AG04450 (cell line): ENCODE measurements around the gene DIP2C. TPM values are rescaled to one million over a fixed set of nuclear protein-coding genes. Genes with fewer than 3 reads are reported as not detected.

ENCODE experiments used
- CTCF ChIA-PET: fragments of 300-600, 350-600 bp; formaldehyde crosslinking; extraction: SDS; loops from one replicate; lab custom pipeline; 2022; ENCODE audit warnings: antibody characterized with exemption, inconsistent platforms; lab: Charles Lee
- POLR2A ChIA-PET: fragments of 350-600 bp; formaldehyde crosslinking; extraction: SDS; loops from one replicate; lab custom pipeline; 2021; ENCODE audit warnings: antibody characterized with exemption, inconsistent platforms; lab: Yijun Ruan, JAX
- DNase-seq: peaks from one replicate; pipeline ENCODE4 v3.0.0-alpha.2; 2011; ENCODE audit warnings: low read depth, low spot score
- H3K27ac ChIP-seq: one replicate; pipeline ENCODE4 v1.5.1; 2012; ENCODE audit warnings: low read depth, low read length, control low read depth
- H3K27me3 ChIP-seq: one replicate; pipeline ENCODE4 v1.6.0; 2012; ENCODE audit warnings: low read length; ENCODE audit not compliant: control insufficient read depth, insufficient read depth
- H3K4me3 ChIP-seq: 2 replicates; pipeline ENCODE4 v1.5.1; 2011; ENCODE audit warnings: mild to moderate bottlenecking, low read depth, low read length, control low read depth
- H3K9me3 ChIP-seq: 2 replicates; pipeline ENCODE4 v1.5.1; 2012; ENCODE audit warnings: low read length; ENCODE audit not compliant: control insufficient read depth, insufficient read depth
- polyA plus RNA-seq: library from polyadenylated mRNA; depleted of rRNA; stranded (reverse); fragments of >200 nt; gene quantifications from 2 replicates; pipeline ENCODE4 v1.2.3, GENCODE V29; 2011
- TF ChIP-seq, protein P1 (sequence below): IDR thresholded peaks from 2 replicates; pipeline ENCODE4 v1.5.1; 2011; ENCODE audit warnings: low read depth, low read length, control low read depth, inconsistent platforms

DIP2C gene
- polyA plus RNA-seq, 1 experiment: 9.6 TPM

DNA sequence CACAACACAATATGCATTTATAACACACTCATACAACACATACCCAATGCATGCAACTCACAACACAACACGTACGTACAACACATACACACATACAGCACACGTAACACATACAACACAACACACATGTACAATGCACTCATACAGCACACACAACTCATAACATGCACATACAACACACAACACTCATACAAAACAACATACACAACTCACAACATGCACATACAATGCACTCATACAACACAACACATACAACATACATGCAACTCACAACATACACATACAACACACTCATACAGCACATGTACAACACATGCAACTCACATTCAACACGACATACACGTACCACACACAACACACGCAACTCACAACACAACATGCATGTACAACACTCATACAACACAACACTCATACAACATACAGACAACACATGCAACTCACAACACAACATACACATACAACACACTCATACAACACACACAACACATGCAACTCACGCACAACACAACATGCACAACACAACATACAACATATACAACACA, 21.8 kb downstream of the DIP2C start:
- H3K9me3 ChIP-seq: peaks cover 11% of the 10 kb centered on the region; the same call in 1 of the 2 replicates
- no peak for DNase-seq
- TF ChIP-seq, protein P1, sequence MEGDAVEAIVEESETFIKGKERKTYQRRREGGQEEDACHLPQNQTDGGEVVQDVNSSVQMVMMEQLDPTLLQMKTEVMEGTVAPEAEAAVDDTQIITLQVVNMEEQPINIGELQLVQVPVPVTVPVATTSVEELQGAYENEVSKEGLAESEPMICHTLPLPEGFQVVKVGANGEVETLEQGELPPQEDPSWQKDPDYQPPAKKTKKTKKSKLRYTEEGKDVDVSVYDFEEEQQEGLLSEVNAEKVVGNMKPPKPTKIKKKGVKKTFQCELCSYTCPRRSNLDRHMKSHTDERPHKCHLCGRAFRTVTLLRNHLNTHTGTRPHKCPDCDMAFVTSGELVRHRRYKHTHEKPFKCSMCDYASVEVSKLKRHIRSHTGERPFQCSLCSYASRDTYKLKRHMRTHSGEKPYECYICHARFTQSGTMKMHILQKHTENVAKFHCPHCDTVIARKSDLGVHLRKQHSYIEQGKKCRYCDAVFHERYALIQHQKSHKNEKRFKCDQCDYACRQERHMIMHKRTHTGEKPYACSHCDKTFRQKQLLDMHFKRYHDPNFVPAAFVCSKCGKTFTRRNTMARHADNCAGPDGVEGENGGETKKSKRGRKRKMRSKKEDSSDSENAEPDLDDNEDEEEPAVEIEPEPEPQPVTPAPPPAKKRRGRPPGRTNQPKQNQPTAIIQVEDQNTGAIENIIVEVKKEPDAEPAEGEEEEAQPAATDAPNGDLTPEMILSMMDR: no peak
- POLR2A ChIA-PET: no interaction called here
- H3K27me3 ChIP-seq: no peaks in the 10 kb centered on the region
- no peak overlapping the region for H3K4me3 ChIP-seq
- CTCF ChIA-PET: no interaction called here
- H3K27ac ChIP-seq: no peak overlapping the region

- H3K27ac ChIP-seq: no peak overlapping the region
- no peak for DNase-seq
- ChIA-PET CTCF (no interaction called here), POLR2A (no interaction called here)
- H3K4me3 ChIP-seq: no peak overlapping the region
- H3K9me3 ChIP-seq: peaks cover 8% of the 10 kb centered on the region; the same call in 1 of the 2 replicates
- H3K27me3 ChIP-seq: no peaks in the 10 kb centered on the region
- TF ChIP-seq, protein P1: no peak
Observed at GRCh38 chr10:667096-667495, 22.4 kb downstream of the DIP2C start.

DNA sequence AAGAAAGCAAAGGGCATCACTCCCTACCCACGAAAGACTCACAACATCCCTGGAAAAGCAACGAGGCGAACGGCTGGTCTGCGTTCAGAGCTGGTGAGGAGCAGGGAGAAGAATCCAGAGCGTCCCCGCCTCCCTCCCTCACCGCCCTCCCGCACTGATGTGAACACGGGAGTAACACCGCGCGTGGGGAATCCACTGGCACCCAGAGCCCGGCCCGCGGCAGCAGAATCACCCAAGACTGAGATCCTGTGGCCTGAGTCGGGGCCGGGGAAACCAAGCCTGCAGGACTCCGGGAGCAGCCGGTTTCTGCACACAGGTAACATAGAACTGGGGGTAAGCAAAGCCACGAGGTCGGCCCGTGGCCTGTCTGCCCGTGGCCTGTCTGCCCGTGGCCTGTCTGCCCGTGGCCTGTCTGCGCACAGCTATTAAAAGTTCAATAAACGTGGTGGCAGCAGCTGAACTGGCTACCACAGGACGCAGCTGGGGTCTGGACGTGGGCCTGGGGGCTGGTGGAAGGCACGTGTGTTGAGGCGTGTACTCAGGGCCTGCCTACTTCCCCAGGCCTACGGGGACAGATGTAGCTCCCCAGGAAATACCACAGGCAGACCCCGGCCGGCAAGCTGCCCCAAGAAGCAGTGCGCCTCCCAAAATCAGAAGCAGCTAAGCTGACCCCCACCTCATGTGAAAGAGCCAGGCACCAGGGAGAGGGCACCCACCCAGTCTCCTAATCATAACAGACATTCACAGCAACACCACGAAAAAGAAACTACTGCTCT, 23.0 kb downstream of the DIP2C start:
- CTCF ChIA-PET: no interaction called here
- Histone ChIP-seq H3K27ac (peak overlapping the region; percentile 92), H3K27me3 (no peaks in the 10 kb centered on the region), H3K4me3 (peak overlapping the region; percentile 61), H3K9me3 (peaks cover 5% of the 10 kb centered on the region; the same call in 1 of the 2 replicates)
- DNase-seq: no peak
- POLR2A ChIA-PET: no interaction called here
- TF ChIP-seq, protein P1: no peak

GRCh38 chr10:665579-666091, 23.8 kb downstream of the DIP2C start:
- peak; percentile 59 for DNase-seq
- CTCF ChIA-PET: no interaction called here
- POLR2A ChIA-PET: no interaction called here
- Histone ChIP-seq H3K9me3 (peaks cover 5% of the 10 kb centered on the region; the same call in 1 of the 2 replicates), H3K4me3 (peak overlapping the region; percentile 61), H3K27ac (peak overlapping the region; percentile 92), H3K27me3 (no peaks in the 10 kb centered on the region)
- TF ChIP-seq, protein P1: no peak

- TF ChIP-seq, protein P1: no peak
- no peak for DNase-seq
- Histone ChIP-seq H3K4me3 (no peak overlapping the region), H3K27ac (no peak overlapping the region), H3K27me3 (no peaks in the 10 kb centered on the region), H3K9me3 (peaks cover 5% of the 10 kb centered on the region; the same call in 1 of the 2 replicates)
- ChIA-PET POLR2A (no interaction called here), CTCF (no interaction called here)
Observed at GRCh38 chr10:664893-665292, 24.6 kb downstream of the DIP2C start.
